ENCODE results near the gene FAR1. TPM values are rescaled to one million over a fixed set of nuclear protein-coding genes. Genes with fewer than 3 reads are reported as not detected.

FAR1 gene
- total and polyA plus RNA-seq, 2 of the 4 experiments (the other 2 are of a cell fraction) = 35.3 to 119 TPM

DNA sequence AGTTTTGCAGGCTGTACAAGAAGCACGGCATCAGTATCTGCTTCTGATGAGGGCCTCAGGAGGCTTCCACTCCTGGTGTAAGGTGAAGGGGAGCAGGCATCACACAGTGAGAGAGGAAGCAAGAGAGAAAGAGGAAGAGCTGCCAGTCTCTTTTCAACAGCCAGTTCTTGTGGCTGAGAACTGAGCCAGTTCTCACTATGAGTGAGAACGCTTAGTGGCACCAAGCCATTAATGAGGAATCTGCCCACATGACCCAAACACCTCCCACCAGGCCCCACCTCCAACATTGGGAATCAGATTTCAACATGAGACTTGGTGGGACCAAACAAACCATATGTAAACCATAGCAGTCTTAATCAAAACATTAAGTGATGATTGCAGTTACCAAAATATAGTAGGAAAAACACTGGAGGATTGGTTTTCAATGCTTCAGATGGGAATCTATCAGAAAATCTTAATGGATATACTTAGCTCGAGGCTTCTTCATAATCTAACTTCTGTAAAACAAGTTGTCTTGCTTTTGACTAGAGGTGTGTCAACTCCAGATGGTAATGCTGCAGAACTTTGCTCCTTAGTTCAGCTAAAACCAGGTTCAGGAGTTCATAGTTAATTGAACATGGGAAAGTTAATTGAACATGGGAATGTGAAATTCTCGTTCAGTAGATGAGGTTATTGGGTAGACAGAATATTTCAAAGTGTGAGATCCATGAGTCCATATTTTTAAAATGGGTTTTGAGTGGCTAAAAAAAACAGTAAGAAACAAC, 12.2 kb downstream of the FAR1 start:
- no peak overlapping the region for H2AFZ ChIP-seq (replicated peaks; ENCODE audit: low read length, poor library complexity)
- H3K18ac ChIP-seq (ENCODE audit: low read depth, low read length) = no peak overlapping the region
- no peak overlapping the region for H2BK120ac ChIP-seq (ENCODE audit: low read depth, low read length)
- no peak overlapping the region for H2BK5ac ChIP-seq (ENCODE audit: low read depth, low read length, poor library complexity, severe bottlenecking)
- no peak overlapping the region for H4K91ac ChIP-seq (ENCODE audit: insufficient read depth, low read depth, low read length)
- H3K27ac ChIP-seq (ENCODE audit: insufficient read depth, low read length) = no peak overlapping the region
- TF ChIP-seq MAFK (IDR thresholded peaks at IDR 0.05; ENCODE audit: low read depth, low read length) (no peak), FOS (IDR thresholded peaks at IDR 0.05; ENCODE audit: low read depth, low read length) (no peak), SMC3 (IDR thresholded peaks at IDR 0.05; ENCODE audit: low read depth, low read length) (no peak), RFX5 (IDR thresholded peaks at IDR 0.05; ENCODE audit: low read depth, low read length) (no peak), MXI1 (IDR thresholded peaks at IDR 0.05; ENCODE audit: borderline replicate concordance, low read depth, low read length) (no peak), MAZ (IDR thresholded peaks at IDR 0.05; ENCODE audit: borderline replicate concordance, low read depth, low read length) (no peak)
- TF ChIP-seq, protein P1, sequence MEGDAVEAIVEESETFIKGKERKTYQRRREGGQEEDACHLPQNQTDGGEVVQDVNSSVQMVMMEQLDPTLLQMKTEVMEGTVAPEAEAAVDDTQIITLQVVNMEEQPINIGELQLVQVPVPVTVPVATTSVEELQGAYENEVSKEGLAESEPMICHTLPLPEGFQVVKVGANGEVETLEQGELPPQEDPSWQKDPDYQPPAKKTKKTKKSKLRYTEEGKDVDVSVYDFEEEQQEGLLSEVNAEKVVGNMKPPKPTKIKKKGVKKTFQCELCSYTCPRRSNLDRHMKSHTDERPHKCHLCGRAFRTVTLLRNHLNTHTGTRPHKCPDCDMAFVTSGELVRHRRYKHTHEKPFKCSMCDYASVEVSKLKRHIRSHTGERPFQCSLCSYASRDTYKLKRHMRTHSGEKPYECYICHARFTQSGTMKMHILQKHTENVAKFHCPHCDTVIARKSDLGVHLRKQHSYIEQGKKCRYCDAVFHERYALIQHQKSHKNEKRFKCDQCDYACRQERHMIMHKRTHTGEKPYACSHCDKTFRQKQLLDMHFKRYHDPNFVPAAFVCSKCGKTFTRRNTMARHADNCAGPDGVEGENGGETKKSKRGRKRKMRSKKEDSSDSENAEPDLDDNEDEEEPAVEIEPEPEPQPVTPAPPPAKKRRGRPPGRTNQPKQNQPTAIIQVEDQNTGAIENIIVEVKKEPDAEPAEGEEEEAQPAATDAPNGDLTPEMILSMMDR (conservative IDR thresholded peaks at IDR 0.05; ENCODE audit: low read depth, low read length) = no peak
- H3K9ac ChIP-seq (ENCODE audit: low read depth, low read length) = no peak overlapping the region
- in situ Hi-C loops (cut with MboI; ENCODE audit: low sequenced_read_pairs) (no loop called here), dilution Hi-C loops (cut with HindIII; ENCODE audit: low sequenced_read_pairs, unreplicated experiment) (no loop called here), intact Hi-C loops (cut with micrococcal nuclease) (no loop called here)
- no peak for ATAC-seq (ENCODE audit: low read depth)
- H3K36me3 ChIP-seq (ENCODE audit: control insufficient read depth, insufficient read depth, low read length) = 0 out of 2 replicates have a peak, but pooled peaks cover 1% of the 10 kb centered on the region
- H2AK9ac ChIP-seq (replicated peaks; ENCODE audit: low read depth, low read length, poor library complexity) = no peak overlapping the region
- POLR2A ChIA-PET (ENCODE audit: unreplicated experiment) = no interaction called here
- H3K4me2 ChIP-seq (ENCODE audit: low read depth, low read length) = no peak overlapping the region
- H2AK5ac ChIP-seq (ENCODE audit: low read depth, low read length) = no peak overlapping the region
- no CpG with 5 or more reads among the region's 4 CpGs for WGBS, 2 experiments (ENCODE audit: extremely low coverage in 2 of 2, insufficient read length in 1 of 2)
- H3K4me3 ChIP-seq (ENCODE audit: insufficient read depth, low read depth, low read length) = no peak overlapping the region
- no peak overlapping the region for H2BK15ac ChIP-seq (ENCODE audit: low read depth, low read length)
- no peak overlapping the region for H4K8ac ChIP-seq (ENCODE audit: low read depth in 2 of 2, low read length in 2 of 2)
- no peaks in the 10 kb centered on the region for H3K9me3 ChIP-seq (ENCODE audit: control insufficient read depth, insufficient read depth, low read length)
- CTCF ChIA-PET = interaction anchor here (1.0 kb wide), 1 partner anchor 13 kb away, joined by 3 read pairs; no protein-coding TSS in a partner anchor
- no peak overlapping the region for H2BK20ac ChIP-seq (ENCODE audit: low read depth, low read length)
- H3K4ac ChIP-seq (ENCODE audit: low read depth, low read length) = no peak overlapping the region
- DNase-seq = no peak
- no peaks in the 10 kb centered on the region for H3K27me3 ChIP-seq (ENCODE audit: control insufficient read depth, insufficient read depth, low read length)
- peaks cover 2% of the 10 kb centered on the region; the same call in 1 of the 2 replicates for H3K4me1 ChIP-seq (ENCODE audit: control insufficient read depth, insufficient read depth, low read length)
- H3K9me1 ChIP-seq (ENCODE audit: insufficient read depth, low read length) = no peaks in the 10 kb centered on the region; the same call in 1 of the 2 replicates
- no peak overlapping the region for H3K14ac ChIP-seq (replicated peaks; ENCODE audit: low read depth, low read length)
- no TSS peak for BruUV-seq (replicated peaks)
- H3K56ac ChIP-seq (ENCODE audit: extremely low read depth, insufficient read depth, low read length) = no peak overlapping the region
- H4K20me1 ChIP-seq (ENCODE audit: insufficient read depth, low read length) = peaks cover 33% of the 10 kb centered on the region
- no peak overlapping the region for H3K23ac ChIP-seq (ENCODE audit: low read depth, low read length)
- no peak overlapping the region for H4K5ac ChIP-seq (ENCODE audit: low read depth, low read length)
- H3K79me1 ChIP-seq (ENCODE audit: low read depth in 1 of 2, low read length in 2 of 2) = peaks cover 13 to 61% of the 10 kb centered on the region in 2 experiments
